OCI-LY7 (cell line): ENCODE results near the gene APCDD1L.

Experiments used
- EZH2phosphoT487 ChIP-seq: fragments of 200-600 bp; sonication (generic); IDR thresholded peaks from 2 replicates; pipeline ENCODE4 v1.6.1; 2018; ENCODE audit warnings: low read depth, borderline replicate concordance, mild to moderate bottlenecking, mixed run types, antibody characterized with exemption, low read length, moderate library complexity, mixed read lengths
- TF ChIP-seq, protein P1 (sequence below): fragments of 200-600 bp; sonication (generic); conservative IDR thresholded peaks from 2 replicates; pipeline ENCODE4 v1.5.1; 2014; ENCODE audit warnings: mild to moderate bottlenecking, antibody characterized with exemption, low read length, moderate library complexity, mixed read lengths

DNA sequence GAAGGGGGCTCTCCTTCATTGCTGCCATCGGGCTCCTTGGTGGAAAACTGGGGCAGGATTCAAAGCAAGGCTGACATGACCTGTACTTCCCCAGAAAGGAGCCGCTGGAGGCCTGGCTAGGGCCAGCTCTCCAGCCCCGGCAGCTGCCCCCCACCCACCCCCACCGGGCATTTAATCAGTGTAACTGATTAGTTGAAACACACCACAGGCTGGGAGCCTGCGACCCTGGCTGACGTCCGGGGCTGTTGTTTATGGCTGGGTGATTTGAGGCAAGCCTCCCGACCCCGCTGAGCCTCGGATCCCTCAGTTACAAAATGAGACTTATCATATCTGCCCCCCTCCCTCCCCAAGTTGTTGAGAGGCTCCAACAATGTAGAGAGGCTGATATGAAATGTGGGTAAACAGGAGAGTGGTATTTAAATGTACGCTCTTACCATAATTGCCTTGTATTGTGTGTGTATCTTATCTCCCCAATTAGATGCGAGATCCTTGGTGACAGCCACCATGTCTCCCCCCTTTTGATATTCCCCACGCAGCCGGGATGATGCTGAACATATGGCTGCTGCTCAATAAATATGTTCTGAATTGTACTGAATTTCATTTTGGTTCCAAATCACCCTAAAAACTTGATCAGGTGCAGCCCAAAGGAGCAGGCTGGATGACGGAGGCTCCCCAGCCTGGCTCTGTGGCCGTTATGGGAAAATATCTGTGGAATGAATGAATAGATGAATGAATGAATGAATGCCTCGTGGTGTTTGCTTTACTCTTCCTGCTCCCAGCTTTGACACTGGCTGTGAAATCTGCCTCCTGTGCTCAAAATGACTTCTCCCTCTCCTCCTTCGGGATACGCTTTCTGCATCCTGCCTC, 31.8 kb upstream of the APCDD1L start:
- TF ChIP-seq, protein P1, sequence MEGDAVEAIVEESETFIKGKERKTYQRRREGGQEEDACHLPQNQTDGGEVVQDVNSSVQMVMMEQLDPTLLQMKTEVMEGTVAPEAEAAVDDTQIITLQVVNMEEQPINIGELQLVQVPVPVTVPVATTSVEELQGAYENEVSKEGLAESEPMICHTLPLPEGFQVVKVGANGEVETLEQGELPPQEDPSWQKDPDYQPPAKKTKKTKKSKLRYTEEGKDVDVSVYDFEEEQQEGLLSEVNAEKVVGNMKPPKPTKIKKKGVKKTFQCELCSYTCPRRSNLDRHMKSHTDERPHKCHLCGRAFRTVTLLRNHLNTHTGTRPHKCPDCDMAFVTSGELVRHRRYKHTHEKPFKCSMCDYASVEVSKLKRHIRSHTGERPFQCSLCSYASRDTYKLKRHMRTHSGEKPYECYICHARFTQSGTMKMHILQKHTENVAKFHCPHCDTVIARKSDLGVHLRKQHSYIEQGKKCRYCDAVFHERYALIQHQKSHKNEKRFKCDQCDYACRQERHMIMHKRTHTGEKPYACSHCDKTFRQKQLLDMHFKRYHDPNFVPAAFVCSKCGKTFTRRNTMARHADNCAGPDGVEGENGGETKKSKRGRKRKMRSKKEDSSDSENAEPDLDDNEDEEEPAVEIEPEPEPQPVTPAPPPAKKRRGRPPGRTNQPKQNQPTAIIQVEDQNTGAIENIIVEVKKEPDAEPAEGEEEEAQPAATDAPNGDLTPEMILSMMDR: no peak
- TF ChIP-seq EZH2phosphoT487: no peak
